GM21576 (cell line): Measurements from ENCODE around the gene EDEM1.

ENCODE experiments used
- ATAC-seq: cut with Tn5 transposase; IDR thresholded peaks from one replicate; pipeline ENCODE4 v1.9.1; 2021; ENCODE audit warnings: mild to moderate bottlenecking, moderate library complexity; ENCODE audit not compliant: unreplicated experiment

EDEM1 gene

DNA sequence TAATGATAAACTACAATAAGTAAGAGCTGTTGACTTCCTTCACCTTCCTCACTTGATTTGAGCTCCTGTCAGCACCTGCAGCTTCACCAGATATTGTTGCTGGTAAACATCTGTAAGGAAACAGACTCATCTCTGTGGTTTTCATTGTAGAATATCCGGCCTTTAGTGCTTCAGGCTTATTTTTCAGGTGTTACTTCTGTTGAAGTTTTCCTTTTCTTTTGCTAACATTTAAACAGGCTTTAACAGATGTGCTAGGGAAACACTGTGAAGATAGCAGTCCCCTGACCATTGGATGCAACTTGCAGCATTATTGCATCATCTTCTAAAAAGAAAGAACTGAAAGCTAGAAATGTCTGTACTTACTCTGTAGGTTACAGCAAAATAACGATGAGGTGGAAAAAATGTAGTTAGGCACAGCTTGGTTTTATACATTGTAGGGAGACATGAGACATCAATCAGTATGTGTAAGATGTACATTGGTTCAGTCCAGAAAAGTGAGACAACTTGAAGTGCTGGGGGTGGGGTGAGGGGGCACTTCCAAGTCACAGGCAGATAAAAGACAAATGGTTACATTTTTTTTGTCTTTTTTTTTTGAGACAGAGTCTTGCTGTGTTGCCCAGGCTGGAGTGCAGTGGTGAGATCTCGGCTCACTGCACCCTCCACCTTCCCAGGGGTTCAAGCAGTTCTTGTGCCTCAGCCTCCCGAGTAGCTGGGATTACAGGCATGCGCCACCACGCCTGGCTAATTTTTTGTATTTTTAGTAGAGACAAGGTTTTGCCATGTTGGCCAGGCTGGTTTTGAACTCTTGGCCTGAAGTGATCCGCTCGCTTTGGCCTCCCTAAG lies 10.2 kb downstream of the EDEM1 start:
- peak; percentile 60 for ATAC-seq

GRCh38 chr3:5198313-5198677 lies 10.8 kb downstream of the EDEM1 start:
- ATAC-seq: no peak

DNA sequence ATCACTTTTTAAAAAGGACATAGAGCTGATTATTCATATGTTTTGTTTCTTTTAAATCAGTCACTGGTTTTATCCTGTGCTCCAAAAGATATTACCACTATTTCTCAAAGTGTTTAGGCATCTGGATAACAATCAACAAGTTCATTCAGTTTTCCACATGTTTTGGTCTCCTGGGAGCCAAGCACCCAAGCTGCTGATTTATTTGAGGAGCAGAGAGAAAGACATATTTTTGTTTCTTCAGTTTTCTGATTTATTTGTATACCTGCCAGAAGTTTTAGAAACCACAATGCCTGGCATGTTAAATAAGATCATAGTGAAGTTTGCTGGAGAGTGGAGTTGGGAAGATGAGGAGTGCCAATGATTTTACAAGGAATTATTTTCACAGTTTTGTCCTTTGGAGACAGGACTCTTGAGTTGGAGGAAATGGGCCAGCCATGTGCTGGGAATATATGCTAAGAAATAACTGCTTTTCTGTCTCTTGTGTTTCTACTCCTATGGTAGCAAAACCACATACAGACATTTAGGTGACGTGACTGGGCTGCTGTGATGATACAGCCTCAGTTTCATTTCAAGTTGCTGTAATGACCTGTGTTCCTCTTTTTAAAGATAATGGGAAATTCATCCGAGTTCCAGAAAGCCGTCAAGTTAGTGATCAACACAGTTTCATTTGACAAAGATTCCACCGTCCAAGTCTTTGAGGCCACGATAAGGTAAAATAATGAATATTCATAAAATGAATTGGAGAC lies 11.7 kb downstream of the EDEM1 start:
- ATAC-seq: peak; percentile 34

- ATAC-seq: no peak
Measured at GRCh38 chr3:5201536-5201935, 14.0 kb downstream of the EDEM1 start.

GRCh38 chr3:5202222-5202621 lies 14.7 kb downstream of the EDEM1 start:
- no peak for ATAC-seq

- ATAC-seq: peak; percentile 99
Measured at GRCh38 chr3:5205165-5205941, 17.8 kb downstream of the EDEM1 start.

DNA sequence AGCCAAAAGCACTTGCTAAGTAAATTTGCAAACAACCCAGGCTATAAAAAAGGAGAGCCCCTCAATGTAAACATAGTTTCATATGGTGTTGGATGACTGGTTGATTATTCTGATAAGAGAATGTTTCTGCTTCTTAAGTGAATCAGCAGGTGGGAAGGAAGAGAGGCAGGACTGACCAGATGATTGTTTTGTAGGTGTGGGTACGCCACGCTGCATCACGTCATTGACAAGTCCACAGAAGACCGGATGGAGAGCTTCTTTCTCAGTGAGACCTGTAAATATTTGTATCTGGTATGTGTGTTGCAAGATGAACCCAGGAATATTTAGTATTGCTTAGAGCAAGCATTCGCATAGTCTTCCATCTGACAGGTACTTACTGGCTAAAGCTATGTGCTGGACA lies 23.4 kb downstream of the EDEM1 start:
- ATAC-seq: no peak

GRCh38 chr3:5212628-5213573 lies 25.4 kb downstream of the EDEM1 start:
- no peak for ATAC-seq

GRCh38 chr3:5213574-5213966 lies 26.1 kb downstream of the EDEM1 start:
- no peak for ATAC-seq

DNA sequence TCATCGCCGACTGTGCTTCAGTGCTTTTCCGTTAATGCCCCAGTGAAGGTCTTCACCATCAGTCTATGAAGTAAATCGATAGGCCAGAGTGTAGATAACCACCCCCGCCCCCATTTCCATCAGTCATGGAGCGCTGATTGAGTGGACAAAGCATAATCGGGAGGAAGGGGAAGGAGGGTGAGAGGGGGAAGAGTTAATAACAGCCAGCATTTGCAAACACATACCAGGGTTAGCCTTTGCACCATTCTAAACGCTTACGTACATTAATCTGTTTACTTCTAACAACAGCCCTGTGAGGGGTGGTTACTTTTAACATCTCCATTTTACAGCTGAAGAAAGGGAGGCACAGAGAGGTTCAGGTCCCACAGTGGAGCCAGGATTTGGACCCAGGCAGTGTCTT lies 26.8 kb downstream of the EDEM1 start:
- no peak for ATAC-seq

GRCh38 chr3:5217824-5218595 lies 30.5 kb downstream of the EDEM1 start:
- ATAC-seq: no peak

DNA sequence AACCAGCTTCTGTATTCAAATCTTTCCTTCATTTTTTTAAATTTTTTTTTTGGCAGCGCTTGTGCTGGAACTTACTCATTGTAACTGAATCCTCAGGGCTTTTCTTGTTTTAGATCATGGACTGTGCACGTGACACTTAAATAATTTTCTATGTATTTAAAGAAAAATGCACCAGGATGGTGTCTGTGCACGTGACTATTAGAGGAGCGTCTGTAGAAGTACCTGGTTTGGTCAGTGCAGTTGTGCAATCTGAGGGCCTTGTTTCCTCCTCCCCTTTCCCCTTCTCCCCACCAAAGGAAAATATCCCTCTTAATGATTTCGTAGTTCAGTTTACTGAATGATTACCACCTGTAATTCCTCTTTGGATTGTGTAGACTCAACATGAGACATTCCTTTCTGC lies 31.3 kb downstream of the EDEM1 start:
- ATAC-seq: no peak

DNA sequence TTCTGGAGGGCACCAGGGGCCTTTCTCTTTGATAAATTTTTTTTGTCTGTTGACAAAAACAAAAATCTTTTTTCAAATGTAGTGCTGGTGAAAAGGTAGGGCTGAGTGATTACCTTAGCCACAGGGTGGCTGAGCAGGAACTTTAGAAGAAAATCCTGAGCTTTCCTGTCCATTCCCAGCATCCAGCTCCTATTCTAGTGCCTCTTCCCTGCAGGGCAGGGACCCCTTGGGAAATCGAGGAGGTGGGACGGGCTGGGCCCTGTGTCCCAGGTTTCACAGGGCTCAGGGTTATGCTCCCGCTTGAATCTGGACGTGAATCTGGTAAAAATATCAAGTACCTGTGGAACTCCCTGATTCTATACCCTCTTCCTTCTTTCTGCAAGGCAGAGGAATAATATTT lies 31.7 kb downstream of the EDEM1 start:
- ATAC-seq: no peak

DNA sequence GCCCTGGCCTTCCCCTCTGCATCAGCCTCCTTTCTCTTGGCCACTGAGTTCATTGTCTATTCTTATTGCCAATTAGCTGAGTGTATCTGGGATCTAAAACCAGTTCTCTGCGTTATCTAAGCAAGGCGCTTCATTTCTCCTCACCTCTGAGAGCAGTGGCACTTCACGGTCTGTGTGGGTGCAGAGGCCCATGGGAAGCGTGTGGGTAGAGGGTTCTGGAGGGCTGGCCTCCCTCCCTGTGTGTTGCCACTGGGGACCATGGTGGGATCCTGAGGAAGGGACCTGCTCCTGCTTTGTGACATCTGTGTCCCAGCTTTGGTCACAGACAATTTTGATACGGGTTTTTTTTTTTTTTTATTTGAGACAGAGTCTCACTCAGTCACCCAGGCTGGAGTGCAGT lies 32.7 kb downstream of the EDEM1 start:
- ATAC-seq: no peak

DNA sequence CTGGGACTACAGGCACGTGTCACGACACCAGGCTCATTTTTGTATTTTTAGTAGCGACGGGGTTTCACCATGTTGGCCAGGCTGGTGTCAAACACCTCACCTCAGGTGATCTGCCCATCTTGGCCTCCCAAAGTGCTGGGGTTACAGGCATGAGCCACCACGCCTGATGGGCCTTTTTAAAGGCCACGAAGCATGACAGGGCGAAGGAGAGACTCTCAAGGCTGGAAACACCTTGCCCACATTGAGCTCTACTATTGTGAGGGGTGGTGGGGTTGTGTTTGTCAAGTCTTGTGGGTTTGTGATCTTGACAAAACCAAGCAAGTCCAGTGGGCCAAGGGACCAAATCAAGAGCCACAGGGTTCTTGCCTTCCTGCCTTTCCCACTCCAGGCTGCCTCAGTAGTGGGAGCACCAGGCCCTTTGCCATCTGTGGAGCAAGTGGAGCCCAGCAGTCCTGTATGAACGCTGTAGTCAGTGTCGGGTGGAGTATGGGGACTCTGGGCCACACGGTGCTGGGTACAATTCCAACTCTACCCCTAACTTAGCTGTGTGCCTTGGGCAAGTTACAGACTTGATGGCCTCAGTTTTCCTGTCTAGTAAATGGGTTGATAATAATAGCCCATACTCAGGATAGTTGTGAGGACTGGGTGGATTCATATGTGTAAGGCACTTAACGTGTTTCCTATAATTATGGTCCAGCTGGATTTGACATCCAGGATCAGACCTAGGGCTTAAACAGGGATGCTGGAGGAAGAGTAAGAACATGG lies 33.3 kb downstream of the EDEM1 start:
- ATAC-seq: no peak

DNA sequence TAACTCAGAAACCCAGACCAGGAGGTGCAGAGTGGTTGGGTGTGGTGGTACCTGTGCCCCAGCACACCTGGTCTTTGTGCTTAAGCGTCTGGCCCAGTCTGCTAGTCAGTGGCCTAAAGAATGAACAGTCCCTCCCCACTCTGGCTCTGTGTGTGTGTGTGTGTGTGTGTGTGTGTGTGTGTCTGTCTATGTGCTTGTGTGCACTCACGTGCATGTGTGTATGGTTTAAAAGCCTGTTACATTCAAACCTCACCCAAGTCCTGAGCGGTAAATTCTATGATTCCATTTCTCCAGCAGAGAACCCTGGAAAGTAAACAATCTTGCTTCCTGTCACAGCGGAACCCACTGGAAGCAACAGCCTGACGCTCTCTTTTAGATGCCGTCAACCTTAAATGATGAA lies 34.2 kb downstream of the EDEM1 start:
- no peak for ATAC-seq

- no peak for ATAC-seq
Measured at GRCh38 chr3:5222283-5223005, 34.9 kb downstream of the EDEM1 start.

DNA sequence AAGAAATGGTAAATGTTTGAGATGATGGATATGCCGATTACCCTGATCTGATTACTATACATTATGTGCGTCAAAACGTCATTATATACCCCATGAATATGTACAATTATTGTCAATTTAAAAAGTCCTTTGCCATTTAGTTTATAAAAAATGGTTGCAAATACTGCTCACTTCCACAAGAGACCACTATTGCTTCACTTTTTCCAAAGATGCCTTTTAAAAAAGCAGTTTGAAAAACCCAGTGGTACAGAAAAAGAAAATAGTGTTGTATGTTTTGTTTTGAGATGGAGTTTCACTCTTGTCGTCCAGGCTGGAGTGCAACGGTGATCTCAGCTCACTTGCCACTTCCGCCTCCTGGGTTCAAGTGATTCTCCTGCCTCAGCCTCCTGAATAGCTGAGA lies 39.3 kb downstream of the EDEM1 start:
- peak; percentile 51 for ATAC-seq
